ENCODE results near the gene ERBB4.

DNA sequence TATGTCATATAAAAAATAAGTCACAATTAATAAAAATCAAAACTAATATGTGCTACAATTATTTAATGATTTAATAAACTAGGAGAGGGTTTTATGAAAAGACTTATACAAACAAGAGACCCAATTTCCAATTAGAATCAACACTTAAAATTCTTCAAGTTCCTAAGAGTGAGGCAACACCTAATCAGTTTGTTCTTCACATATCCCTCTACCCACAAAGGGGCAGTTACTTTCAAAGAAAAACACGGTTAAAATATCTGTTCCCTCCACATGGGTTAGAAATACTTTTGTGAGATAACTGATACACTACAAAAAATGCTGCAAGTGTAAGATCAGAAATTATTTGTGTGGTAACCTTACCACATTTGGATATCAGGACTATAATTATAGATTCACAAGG, 357.0 kb downstream of the ERBB4 start:
- TF ChIP-seq POLR2A (IDR thresholded peaks at IDR 0.05): no peak
- TF ChIP-seq, protein P1, sequence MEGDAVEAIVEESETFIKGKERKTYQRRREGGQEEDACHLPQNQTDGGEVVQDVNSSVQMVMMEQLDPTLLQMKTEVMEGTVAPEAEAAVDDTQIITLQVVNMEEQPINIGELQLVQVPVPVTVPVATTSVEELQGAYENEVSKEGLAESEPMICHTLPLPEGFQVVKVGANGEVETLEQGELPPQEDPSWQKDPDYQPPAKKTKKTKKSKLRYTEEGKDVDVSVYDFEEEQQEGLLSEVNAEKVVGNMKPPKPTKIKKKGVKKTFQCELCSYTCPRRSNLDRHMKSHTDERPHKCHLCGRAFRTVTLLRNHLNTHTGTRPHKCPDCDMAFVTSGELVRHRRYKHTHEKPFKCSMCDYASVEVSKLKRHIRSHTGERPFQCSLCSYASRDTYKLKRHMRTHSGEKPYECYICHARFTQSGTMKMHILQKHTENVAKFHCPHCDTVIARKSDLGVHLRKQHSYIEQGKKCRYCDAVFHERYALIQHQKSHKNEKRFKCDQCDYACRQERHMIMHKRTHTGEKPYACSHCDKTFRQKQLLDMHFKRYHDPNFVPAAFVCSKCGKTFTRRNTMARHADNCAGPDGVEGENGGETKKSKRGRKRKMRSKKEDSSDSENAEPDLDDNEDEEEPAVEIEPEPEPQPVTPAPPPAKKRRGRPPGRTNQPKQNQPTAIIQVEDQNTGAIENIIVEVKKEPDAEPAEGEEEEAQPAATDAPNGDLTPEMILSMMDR (IDR thresholded peaks at IDR 0.05): no peak
